ENCODE data around the gene CNPPD1.

CNPPD1 gene

DNA sequence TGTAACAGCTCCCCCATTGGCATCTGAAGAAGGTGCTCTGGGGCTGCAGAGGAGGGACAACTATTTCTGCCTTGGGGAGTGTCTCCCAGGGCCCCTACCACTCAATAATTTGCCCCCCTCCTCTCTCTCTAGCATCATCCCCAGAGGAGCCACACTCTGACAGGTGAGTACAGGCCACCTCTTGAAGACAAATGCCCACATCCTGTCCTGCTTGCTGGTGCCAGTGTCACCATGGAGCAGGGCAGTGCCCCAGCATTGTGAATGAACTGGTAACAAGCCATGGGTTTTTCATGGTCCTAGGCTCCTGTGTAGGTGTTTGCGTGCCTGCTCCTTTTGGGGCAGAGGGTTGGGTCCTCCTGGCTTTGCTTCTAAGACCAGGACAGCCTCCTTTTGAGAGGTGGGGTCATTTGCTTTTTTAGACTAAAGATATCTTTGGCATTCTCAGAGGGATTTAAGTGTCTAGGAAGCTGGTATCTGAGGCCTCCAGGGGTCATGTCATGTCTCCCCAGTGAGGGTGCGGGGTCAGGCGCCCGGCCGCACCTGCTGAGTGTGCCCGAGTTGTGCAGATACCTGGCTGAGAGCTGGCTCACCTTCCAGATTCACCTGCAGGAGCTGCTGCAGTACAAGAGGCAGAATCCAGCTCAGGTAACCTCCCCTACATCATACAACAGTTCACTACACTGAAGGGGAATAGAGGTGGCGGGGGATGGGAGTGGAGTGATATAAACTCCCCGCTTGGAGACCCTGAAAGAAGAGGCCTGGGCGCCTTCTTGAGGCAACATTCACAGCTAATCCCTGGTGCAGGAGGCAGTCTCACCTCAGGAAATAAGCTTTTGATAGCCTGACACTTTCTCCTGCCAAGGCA lies 3.1 kb upstream of the CNPPD1 start:
- DNase-seq (ENCODE audit: low read depth) = no peak

GRCh38 chr2:219178377-219179175 lies 1.9 kb upstream of the CNPPD1 start:
- no peak for DNase-seq (ENCODE audit: low read depth)

DNA sequence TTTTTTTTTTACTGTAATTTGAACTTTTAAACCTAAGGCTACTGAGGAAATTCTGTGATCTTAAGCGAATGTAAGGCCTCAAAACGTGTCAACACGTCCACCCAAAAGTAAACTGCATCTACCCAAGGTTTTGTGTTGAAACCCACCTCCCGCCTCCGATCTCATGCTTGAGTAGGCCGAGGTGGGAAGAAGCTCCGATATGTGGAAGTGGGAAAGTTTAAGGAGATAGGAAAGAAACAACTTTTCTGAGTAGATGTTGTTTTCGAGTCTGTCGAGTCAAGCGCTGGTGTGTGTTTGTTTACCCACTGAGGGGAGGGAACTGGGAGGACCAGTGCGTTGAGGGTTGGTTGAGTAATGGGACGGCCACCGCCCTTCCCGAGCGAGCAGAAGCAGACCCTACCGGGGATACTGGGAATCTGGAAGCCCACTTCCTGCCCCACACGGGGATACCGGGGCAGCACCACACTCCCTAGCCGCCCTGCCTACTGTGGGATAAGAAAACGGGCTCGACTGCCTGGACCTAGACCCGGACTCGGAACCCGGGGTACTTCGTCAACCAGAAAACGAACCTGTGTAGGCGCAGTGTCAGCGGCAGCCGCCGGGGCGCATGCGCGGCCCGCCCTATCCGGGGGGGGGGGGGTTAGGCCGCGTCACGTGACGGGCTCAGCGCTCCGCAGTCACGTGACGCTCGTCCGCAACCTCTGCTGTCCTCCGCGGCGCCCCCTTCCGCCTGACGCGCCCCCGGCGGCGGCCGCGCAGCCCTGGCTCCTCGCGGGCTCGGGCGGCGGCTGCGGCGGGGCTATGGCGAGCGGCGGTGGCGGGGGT lies 1.0 kb upstream of the CNPPD1 start, which contains the start of gene RETREG2:
TSS of gene RETREG2 (plus strand) at position 724 of the 825 bp plus-strand sequence. CDS start at position 802, 78 bp downstream.
- DNase-seq (ENCODE audit: low read depth) = peak; percentile 66

GRCh38 chr2:219175928-219176817 lies 552 bp downstream of the CNPPD1 start:
- DNase-seq (ENCODE audit: low read depth) = peak; percentile 8

- no peak for DNase-seq (ENCODE audit: low read depth)
These were observed 1.2 kb downstream of the CNPPD1 start for GRCh38 chr2:219175486-219175885.

GRCh38 chr2:219174801-219175200 lies 1.9 kb downstream of the CNPPD1 start:
- no peak for DNase-seq (ENCODE audit: low read depth)

- no peak for DNase-seq (ENCODE audit: low read depth)
These were observed 2.6 kb downstream of the CNPPD1 start for GRCh38 chr2:219174146-219174545.

- DNase-seq (ENCODE audit: low read depth) = no peak
These were observed 3.5 kb downstream of the CNPPD1 start for GRCh38 chr2:219173176-219173575.

DNA sequence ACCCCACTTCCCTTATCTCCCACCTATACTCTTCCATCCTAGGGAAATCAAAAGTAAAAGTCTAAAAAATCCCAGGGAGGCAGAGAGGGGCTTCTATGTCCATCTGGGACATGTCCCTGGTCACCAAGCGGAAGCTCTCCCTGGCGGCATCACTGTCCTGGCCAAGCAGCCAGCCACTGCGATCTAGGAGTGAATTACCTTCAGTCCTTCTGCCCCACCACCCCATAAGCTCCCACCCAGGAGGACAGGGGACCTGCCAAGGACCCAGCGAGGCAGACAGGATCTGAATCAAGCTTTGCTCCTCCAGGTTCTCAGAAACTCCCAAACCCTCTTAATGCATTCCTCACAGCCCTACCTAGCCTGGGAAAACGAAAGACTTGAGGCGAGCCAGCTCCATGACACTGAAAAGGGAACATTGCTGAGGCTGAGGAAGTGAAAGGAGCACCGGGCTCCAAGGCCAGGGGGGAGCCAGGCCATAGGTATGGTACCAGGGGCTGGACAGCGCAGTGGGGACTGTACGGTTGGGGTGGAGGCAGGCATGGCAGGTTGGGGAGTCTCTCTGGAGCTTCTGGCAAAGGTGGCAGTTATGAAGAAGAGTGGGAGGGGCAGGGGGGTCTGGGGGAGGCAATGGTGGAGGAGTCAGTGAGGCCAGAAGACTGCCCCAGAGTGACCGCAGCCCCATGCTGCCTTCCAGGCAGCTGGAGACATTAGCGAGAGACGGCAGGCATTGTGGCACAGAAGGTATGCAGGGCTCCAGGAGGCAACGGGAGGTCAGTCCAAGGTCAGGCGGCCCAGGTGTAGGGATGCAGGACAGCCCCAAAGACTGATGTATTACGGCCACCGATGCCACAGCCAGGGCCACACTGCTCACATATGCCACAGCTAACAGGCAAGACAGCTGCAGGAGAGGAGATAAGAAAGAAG lies 4.2 kb downstream of the CNPPD1 start:
- no peak for DNase-seq (ENCODE audit: low read depth)

DNA sequence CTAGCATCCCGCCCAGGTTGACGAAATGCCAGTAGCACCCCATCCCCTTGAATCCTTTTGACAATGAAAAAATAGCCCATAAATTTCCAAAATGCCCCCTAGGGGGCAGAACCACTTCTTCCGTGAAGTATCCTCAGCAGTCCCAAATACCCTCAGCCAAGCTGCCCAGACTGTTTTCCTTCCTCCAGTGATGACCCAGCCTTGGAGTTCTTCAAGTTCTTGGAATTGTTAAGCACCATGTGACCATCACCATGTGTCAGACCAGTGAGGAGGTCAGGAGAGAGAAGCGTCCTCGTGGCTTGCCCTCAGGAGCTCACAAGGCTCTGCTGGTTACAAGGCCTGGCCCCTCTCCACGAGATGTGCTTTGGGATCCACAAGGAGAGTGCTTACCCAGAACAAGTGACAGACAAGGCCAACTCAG lies 5.5 kb downstream of the CNPPD1 start:
- peak; percentile 26 for DNase-seq (ENCODE audit: low read depth)

DNA sequence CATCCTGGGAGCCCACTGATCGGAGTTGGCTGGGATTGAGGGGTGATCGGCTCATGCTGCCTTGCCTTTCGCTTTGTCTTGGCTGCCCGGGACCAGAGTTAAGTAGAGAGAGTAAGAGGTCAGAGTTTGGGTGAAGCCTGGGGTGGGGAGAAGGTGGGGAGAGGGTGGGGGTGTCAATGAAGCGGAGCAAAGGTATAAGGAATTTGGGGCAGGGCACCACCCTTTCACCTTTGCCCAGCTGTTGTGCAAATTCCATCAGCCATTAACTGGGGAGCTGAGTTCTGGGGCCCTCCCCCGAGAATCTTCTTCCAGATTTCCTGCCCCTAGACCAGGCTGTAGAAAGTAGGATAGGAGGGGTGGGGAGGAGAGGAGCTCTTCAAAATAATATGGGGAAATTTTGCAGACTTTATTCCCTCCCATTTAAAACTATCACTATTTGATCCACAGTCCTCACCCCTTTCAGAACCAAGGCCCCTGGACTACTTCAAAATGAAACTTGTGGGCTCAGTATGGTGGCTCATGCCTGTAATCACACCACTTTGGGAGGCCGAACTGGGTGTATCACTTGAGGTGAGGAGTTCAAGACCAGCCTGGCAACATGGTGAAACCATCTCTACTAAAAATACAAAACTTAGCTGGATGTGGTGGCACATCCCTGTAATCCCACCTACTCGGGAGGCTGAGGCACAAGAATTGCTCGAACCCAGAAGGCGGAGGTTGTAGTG lies 6.6 kb downstream of the CNPPD1 start, which contains the start of gene SLC23A3:
TSS of gene SLC23A3 (minus strand) at position 100 of the 725 bp plus-strand sequence. CDS start at position 55, 45 bp downstream.
- DNase-seq (ENCODE audit: low read depth) = no peak

- no peak for DNase-seq (ENCODE audit: low read depth)
These were observed 7.8 kb downstream of the CNPPD1 start for GRCh38 chr2:219168932-219169331.

GRCh38 chr2:219168526-219168925 lies 8.2 kb downstream of the CNPPD1 start:
- no peak for DNase-seq (ENCODE audit: low read depth)

- no peak for DNase-seq (ENCODE audit: low read depth)
These were observed 8.7 kb downstream of the CNPPD1 start for GRCh38 chr2:219167997-219168396.

DNA sequence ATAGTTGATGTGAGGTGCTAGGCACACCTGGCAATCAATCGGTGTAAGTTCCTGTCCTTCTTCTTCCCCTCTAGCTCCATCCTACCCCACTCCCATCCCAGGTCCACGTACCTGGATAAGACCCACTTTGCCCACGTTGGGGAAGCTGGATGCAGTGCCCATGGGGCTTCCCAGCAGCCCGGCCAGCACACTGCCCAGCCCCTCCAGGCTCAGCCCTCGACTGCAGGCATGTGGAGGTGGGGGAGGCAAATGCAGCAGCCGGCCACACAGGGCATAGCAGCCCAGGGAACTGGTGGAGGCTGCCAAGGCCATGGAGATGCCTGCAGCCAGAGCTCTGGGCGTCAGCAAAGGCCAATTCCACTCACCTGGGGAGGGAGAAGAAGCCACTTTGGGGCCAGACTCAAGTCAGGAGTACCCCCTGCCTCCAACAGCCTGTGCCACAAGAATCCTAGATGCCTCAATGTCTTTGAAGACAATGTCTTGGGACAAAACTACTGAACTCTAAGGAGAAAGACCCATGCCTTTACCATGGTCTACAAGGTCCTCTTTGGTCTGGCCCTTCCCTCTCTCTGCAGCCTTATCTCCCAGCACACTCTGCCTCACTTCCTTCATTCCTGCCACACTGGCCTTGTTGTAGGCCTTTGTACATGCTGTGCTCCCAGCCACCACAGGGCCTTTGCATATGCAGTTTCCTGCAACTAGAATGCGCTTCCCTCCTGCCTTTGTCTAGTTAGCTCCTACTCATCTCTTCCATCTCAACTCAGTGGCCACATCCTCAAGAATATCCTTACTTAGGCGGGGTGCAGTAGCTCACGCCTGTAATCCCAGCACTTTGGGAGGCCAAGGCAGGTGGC lies 11.4 kb downstream of the CNPPD1 start:
- no peak for DNase-seq (ENCODE audit: low read depth)

DNA sequence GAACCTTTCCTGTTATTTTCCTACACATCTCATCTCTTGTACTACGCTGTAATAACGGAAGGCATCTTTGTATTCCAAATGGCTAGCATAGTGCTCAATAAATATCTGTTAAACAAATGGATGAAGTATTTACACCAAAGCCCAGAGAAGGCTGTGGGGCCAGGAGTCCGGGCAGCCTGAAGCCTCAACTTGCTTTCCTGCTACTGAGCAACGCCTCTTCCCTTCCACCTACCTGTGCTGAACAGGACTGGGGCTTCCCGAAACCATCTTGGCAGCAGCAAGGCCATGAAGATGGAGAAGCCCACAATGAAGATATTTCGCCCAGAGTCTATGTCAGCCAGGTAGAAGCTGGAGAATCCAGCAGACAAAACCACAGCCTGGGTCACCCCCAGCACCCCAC lies 13.6 kb downstream of the CNPPD1 start:
- DNase-seq (ENCODE audit: low read depth) = no peak

DNA sequence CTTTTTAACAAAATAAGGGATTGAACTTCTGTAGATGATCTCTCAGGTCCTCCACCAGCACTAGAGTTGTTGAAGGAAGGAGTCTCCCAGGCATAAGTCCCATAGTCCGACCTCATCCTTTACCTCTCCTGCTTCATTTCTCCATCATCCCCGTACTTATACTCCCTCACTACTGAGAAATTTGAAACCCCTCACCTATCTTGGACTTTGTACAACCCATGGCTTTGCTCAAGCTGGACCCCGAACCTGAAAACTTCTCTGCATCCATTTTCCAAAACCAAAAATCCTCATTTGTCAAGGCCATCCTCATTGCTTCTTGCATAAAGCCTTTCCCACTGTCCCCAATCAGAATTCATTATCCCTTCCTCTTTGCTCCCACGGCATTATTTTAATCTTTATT lies 15.6 kb downstream of the CNPPD1 start:
- no peak for DNase-seq (ENCODE audit: low read depth)

Data from stimulated activated CD8-positive, alpha-beta memory T cell treated with anti-CD3 and anti-CD28 coated beads, Interleukin-12 subunit alpha, Interleukin-12 subunit beta, amount 100 ng/mL, for 1 hour (primary cell).